Left ventricle myocardium inferior (tissue), 1 donor: ENCODE results near the gene SLC30A3. TPM values are rescaled to one million over a fixed set of nuclear protein-coding genes. Genes with fewer than 3 reads are reported as not detected.
A peak's percentile ranks its signal among the peaks of the same experiment; 100 is the strongest.

Source experiments
- DNase-seq: peaks from one replicate; pipeline ENCODE4 v3.0.0-alpha.2; 2020
- H3K27ac ChIP-seq: fragments of 200-600 bp; replicated peaks from 2 replicates; pipeline ENCODE4 v1.8.0; 2021
- H3K27me3 ChIP-seq: fragments of 200-600 bp; 2 replicates; pipeline ENCODE4 v1.8.0; 2021; ENCODE audit warnings: low read depth
- H3K36me3 ChIP-seq: fragments of 200-600 bp; 2 replicates; pipeline ENCODE4 v1.8.0; 2021
- H3K4me1 ChIP-seq: fragments of 200-600 bp; 2 replicates; pipeline ENCODE4 v1.8.0; 2021
- H3K4me3 ChIP-seq: fragments of 200-600 bp; 2 replicates; pipeline ENCODE4 v1.8.0; 2021; ENCODE audit warnings: mild to moderate bottlenecking, moderate library complexity
- H3K9me3 ChIP-seq: fragments of 200-600 bp; replicated peaks from 2 replicates; pipeline ENCODE4 v1.8.0; 2021
- CTCF ChIP-seq: fragments of 200-600 bp; IDR thresholded peaks from 2 replicates; pipeline ENCODE4 v1.8.0; 2021; ENCODE audit warnings: antibody characterized with exemption, mild to moderate bottlenecking, borderline replicate concordance
- intact Hi-C: fragments of 100-400 bp; cut with micrococcal nuclease; formaldehyde crosslinking; loops from one replicate; pipeline ENCODE4 v1.11.0; 2022
- total RNA-seq: library from RNA; stranded (reverse); fragmentation: NEBNext Ultra II Directional; extraction: Animal tissue kit (Norgen Biotek cat#: 25700); gene quantifications from one replicate; pipeline ENCODE4 v1.2.1, GENCODE V29; 2021
- donor health status: DM: no; HTN: yes; CAD: no; lungs with severe emphysema.

The SLC30A3 gene
- total RNA-seq, 1 donor from 2014 or later = 5.9 TPM

- no peak for DNase-seq
- no peak for TF ChIP-seq CTCF
- H3K27me3 ChIP-seq = no peaks in the 10 kb centered on the region
- intact Hi-C loops = loop anchor here (10.0 kb wide), 1 partner anchor 118 kb away; no protein-coding TSS in a partner anchor
- H3K4me3 ChIP-seq = peak overlapping the region; percentile 81
- peak overlapping the region; percentile 97 for H3K27ac ChIP-seq
- H3K36me3 ChIP-seq = peaks cover 37% of the 10 kb centered on the region
- peaks cover 46% of the 10 kb centered on the region for H3K4me1 ChIP-seq
- H3K9me3 ChIP-seq = no peaks in the 10 kb centered on the region
These were observed 50.0 kb downstream of the SLC30A3 start for GRCh38 chr2:27212626-27213471.

- H3K27ac ChIP-seq = peak within 1 kb of the TSS; percentile 97
- no peaks in the 10 kb centered on the region for H3K9me3 ChIP-seq
- peaks cover 39% of the 10 kb centered on the region for H3K4me1 ChIP-seq
- peaks cover 44% of the 10 kb centered on the region for H3K36me3 ChIP-seq
- H3K27me3 ChIP-seq = no peaks in the 10 kb centered on the region
- no peak for TF ChIP-seq CTCF
- intact Hi-C loops = loop anchor here (10.0 kb wide), 1 partner anchor 117 kb away; no protein-coding TSS in a partner anchor
- peak; percentile 90 for DNase-seq
- peak within 1 kb of the TSS; percentile 81 for H3K4me3 ChIP-seq
These were observed 50.8 kb downstream of the SLC30A3 start, which contains the start of the genes ATRAID and SLC5A6 for GRCh38 chr2:27211943-27212625. TSS of gene ATRAID (plus strand) at chr2:27212041. CDS start at chr2:27212369, 328 bp downstream. TSS of gene SLC5A6 (minus strand) at chr2:27212268. CDS start at chr2:27207650, 4,618 bp downstream.

GRCh38 chr2:27211241-27211942 lies 51.5 kb downstream of the SLC30A3 start:
- DNase-seq = no peak
- H3K27ac ChIP-seq = peak overlapping the region; percentile 97
- TF ChIP-seq CTCF = no peak
- no peaks in the 10 kb centered on the region for H3K9me3 ChIP-seq
- no peaks in the 10 kb centered on the region for H3K27me3 ChIP-seq
- H3K4me3 ChIP-seq = peak overlapping the region; percentile 81
- peaks cover 32% of the 10 kb centered on the region for H3K4me1 ChIP-seq
- H3K36me3 ChIP-seq = peaks cover 51% of the 10 kb centered on the region
- intact Hi-C loops = loop anchor here (10.0 kb wide), 1 partner anchor 117 kb away; no protein-coding TSS in a partner anchor

GRCh38 chr2:27209621-27210401 lies 53.0 kb downstream of the SLC30A3 start:
- no peak overlapping the region for H3K27ac ChIP-seq
- intact Hi-C loops = loop anchor here (10.0 kb wide), 1 partner anchor 115 kb away; no protein-coding TSS in a partner anchor
- no peaks in the 10 kb centered on the region for H3K9me3 ChIP-seq
- peaks cover 56% of the 10 kb centered on the region for H3K36me3 ChIP-seq
- H3K4me1 ChIP-seq = peaks cover 29% of the 10 kb centered on the region
- no peaks in the 10 kb centered on the region for H3K27me3 ChIP-seq
- no peak for TF ChIP-seq CTCF
- no peak overlapping the region for H3K4me3 ChIP-seq
- DNase-seq = no peak
